Suprapubic skin (tissue), 4 donors: ENCODE measurements around the gene STARD13.

Experiments
- EP300 ChIP-seq: sonication (generic); formaldehyde crosslinking; IDR thresholded peaks from one replicate; pipeline ENCODE4 v1.6.1; 2017; ENCODE audit warnings: antibody characterized with exemption
- POLR2AphosphoS5 ChIP-seq, 3 donors: sonication (generic); formaldehyde crosslinking; IDR thresholded peaks; one replicate each; pipeline ENCODE4 v1.6.1; 2017; ENCODE audit warnings: antibody characterized with exemption in 3 of 3
- TF ChIP-seq, protein P1 (sequence below), 2 donors: fragments of 200-600 bp in 1 of 2; fragments of 450-650 bp in 1 of 2; sonication (generic) in 1 of 2; IDR thresholded peaks; one replicate each; pipeline ENCODE4 v1.5.1; 2016 to 2019; ENCODE audit warnings: antibody characterized with exemption in 2 of 2, mild to moderate bottlenecking in 1 of 2, moderate library complexity in 1 of 2

DNA sequence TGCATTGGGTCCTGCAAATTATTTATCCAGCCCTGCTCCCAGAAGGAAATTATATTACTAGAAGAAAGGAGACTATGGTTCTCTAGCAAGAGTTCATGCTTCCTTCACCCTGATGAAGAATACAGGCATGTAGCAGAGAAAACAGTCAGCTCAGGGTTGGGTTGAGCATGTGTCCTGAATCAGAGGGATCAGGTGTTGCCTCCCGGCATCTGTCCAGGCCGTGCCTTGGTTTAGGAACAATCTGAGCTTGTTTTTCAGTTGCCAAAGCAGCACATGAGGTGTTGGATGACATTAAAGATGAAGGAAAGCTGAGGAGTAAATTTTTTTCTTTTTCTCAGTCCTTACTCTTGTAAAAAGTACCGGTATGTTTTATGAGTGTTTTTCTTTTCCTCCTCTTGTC, 207.3 kb downstream of the STARD13 start:
- TF ChIP-seq, protein P1, sequence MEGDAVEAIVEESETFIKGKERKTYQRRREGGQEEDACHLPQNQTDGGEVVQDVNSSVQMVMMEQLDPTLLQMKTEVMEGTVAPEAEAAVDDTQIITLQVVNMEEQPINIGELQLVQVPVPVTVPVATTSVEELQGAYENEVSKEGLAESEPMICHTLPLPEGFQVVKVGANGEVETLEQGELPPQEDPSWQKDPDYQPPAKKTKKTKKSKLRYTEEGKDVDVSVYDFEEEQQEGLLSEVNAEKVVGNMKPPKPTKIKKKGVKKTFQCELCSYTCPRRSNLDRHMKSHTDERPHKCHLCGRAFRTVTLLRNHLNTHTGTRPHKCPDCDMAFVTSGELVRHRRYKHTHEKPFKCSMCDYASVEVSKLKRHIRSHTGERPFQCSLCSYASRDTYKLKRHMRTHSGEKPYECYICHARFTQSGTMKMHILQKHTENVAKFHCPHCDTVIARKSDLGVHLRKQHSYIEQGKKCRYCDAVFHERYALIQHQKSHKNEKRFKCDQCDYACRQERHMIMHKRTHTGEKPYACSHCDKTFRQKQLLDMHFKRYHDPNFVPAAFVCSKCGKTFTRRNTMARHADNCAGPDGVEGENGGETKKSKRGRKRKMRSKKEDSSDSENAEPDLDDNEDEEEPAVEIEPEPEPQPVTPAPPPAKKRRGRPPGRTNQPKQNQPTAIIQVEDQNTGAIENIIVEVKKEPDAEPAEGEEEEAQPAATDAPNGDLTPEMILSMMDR (IDR thresholded peaks at IDR 0.05), result no peak
- TF ChIP-seq POLR2AphosphoS5 (IDR thresholded peaks at IDR 0.05), result no peak
- TF ChIP-seq EP300, result no peak
